Epithelial cell of esophagus (primary cell): ENCODE results near the gene CTBP2.
A peak's percentile ranks its signal among the peaks of the same experiment; 100 is the strongest.

Experiments used
- DNase-seq: peaks from one replicate; pipeline ENCODE4 v3.0.0; 2010; ENCODE audit warnings: low read depth
- H3K4me3 ChIP-seq: 2 replicates; pipeline ENCODE4 v1.5.1; 2011; ENCODE audit warnings: mild to moderate bottlenecking, low read length, control low read depth
- TF ChIP-seq, protein P1 (sequence below): IDR thresholded peaks from 2 replicates; pipeline ENCODE4 v1.5.1; 2011; ENCODE audit warnings: low read depth, mild to moderate bottlenecking, low read length, control low read depth, inconsistent platforms; ENCODE audit not compliant: insufficient read depth; ENCODE audit errors: missing control alignments

CTBP2 gene

DNA sequence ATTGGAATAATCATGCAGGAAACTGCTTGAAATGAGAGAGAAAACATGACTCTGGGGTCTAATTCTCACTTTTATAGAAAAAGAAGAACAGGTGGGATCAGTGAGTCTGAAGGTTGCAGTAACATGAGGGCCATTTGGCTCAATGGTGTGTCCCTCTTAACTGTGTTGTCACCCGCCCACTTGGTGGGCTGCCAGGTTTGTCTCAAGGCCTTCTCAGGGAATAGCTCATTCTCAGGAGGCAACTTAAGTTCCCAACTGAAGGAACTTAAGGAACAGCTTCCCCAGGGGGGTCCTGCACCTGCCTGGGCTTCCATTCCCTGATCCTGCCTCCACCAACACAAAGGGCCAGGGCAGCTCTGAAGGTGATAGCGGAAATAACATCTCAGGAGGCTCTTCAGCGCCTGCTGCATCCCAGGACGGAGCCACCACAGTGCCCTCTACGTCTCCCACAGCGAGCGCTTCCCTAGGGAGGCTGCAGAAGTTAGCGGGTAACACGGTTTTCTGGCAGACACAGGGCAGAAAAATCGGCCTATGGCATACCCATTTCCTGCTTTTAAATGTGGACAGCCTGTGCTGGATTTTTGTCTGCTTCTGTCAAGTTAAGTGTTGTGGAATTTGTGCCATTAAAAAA lies 129.7 kb downstream of the CTBP2 start:
- DNase-seq: no peak
- no peak overlapping the region for H3K4me3 ChIP-seq
- TF ChIP-seq, protein P1, sequence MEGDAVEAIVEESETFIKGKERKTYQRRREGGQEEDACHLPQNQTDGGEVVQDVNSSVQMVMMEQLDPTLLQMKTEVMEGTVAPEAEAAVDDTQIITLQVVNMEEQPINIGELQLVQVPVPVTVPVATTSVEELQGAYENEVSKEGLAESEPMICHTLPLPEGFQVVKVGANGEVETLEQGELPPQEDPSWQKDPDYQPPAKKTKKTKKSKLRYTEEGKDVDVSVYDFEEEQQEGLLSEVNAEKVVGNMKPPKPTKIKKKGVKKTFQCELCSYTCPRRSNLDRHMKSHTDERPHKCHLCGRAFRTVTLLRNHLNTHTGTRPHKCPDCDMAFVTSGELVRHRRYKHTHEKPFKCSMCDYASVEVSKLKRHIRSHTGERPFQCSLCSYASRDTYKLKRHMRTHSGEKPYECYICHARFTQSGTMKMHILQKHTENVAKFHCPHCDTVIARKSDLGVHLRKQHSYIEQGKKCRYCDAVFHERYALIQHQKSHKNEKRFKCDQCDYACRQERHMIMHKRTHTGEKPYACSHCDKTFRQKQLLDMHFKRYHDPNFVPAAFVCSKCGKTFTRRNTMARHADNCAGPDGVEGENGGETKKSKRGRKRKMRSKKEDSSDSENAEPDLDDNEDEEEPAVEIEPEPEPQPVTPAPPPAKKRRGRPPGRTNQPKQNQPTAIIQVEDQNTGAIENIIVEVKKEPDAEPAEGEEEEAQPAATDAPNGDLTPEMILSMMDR: no peak

DNA sequence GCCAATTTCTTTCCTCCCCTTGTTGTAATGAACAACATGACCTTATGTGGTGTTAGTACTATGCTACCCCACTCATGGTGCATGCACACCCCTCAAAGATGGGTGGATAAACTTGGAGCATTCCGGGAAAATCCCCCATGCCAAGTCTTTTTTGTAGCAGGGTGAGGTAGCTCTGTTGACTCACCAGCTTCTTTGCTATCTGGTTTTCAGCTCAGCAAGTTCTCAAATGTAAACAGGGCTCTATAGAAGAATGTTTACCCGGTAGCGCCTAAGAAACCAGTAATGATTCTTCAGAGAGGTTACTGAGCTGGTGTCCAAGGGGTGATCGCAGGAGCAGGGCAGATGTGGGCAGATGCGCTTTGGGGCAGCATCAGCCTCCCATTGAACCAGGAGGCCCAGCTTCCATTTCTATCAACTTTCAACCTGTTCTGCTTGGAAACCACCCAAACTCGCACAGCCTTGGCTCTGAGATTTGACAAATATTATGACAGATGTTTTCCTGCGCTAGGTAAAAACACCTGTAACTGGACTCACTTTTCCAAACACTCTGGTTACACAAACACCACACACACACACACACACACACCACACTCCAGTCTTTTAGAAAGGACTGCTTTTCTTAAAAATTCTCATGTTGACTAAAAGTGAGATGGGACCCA lies 130.7 kb downstream of the CTBP2 start:
- DNase-seq: peak; percentile 59
- H3K4me3 ChIP-seq: no peak overlapping the region
- TF ChIP-seq, protein P1: no peak

DNA sequence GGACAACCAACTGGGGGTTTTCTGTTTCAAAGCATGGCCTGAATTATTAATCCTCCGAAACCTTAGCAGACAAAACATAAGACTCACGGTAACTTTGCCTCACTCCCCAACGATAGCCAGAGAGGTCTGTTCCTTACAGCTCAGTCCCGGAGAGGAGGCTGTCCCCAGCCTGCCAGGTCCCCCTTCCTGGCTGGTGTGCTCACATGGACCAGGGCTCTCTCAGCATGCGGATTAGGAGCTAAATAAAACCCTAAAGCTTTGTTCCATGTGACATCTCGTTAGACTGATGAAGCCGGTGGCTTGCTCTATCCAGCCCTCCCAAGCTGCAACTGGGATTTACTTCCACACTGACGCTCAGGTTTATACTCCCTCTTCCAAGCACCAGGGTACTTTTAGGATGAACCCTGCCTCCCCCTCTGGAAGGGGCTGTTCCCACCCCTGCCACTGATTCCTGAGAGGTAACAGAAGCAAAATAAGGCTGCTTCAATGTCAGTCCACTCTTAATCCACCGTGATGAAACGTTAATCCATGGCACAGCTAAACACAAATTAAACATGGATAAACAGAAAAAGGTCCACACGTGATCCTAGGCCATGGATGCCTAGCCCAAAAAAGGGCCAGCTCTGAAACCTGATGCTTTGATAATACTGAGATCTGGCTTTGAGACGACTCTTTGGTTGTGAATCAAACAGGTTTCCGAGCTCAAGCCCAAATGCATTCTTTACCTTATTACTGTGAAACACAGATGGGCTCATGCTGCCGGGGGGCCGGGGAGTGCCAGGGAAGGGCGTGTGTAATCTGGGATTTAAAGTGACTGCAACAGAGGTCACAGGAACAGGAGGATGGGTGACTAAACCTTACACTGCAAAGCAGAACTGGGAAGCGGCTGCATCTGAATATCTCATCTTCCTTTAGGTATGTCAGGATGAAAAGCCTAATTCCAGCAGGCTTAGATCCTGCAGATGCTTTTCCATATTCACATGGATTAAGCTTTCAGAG lies 132.2 kb downstream of the CTBP2 start:
- H3K4me3 ChIP-seq: no peak overlapping the region
- TF ChIP-seq, protein P1: no peak
- DNase-seq: peak; percentile 58

DNA sequence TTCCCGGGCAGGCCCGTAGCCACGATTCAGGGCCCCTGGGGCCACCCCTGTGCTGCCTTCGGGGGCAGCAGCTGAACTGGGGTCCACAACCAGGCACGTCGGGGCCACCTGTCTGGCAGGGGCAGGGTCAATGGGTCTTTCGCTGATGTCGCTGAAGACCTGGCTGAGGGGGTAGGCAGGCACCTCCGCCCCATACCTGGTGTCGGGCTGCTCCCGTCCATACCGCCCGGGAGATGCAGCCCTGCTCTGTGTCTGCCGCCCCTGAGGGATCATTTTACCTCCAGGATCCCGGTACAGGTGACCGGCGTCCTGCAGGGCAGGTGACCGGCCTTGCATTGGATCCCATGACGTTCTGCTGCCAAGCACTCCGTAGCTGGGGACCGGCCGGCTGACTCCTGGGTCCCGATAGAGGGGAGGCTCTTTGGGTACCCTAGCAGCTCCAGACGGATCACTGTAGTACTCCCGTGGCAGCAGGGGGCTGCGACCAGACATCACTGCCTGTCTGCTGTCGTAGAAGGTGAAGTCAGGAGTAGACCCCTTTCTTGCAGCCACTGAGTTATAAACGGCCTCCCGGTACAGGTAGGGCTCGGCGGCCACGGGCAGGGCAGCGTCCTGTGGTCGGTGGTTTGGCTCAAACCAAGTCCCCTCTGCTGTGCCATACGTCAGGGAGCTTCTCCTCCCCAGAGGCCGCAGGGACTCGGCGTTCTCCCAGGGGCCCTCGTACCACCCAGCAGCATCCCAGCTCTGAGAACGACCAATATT lies 133.2 kb downstream of the CTBP2 start:
- DNase-seq: no peak
- H3K4me3 ChIP-seq: no peak overlapping the region
- TF ChIP-seq, protein P1: no peak

DNA sequence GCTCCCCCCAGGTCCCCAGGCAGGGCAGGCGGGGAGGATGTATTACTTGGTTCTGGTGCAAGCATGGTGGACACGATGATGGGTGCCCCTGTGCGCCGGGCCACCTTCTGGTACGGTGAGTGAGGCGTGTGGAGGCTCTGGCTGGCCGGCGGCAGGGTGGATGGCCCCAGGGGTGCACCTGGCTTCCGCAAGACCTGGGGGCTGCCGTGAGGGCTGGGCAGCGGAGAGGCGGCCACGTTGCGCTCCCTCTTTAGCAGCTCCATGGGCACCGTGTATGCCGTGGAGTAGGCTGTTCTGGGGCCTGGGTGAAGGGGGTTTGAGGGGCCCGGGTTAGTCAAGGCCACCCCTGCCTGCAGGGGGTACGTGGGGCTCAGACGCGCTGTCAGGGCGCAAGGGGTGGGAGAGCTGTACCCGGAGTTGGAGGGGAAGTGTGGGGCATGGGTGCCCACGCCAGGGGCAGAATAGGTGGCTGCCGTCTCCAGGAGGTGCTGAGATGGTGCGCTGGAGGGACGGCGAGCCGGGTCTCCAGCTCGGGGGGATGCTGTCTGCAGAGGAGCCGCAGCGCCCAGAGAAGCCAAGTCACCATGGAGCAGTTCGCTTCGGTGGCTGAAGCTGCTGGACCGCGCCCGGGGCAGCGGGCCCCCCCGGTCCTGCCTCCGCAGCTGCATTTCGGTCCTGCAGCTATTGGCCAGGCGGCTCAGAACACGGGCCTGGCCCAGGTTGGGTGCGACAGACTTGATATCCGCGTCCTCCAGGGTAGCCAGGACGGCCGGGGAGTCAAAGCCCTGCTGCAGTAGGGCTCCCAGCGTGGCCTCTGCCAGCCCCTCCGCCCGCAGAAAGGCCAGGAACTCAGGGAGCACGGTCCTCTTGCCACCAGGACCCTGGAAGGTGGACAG lies 134.1 kb downstream of the CTBP2 start:
- TF ChIP-seq, protein P1: no peak
- H3K4me3 ChIP-seq: no peak overlapping the region
- DNase-seq: no peak

DNA sequence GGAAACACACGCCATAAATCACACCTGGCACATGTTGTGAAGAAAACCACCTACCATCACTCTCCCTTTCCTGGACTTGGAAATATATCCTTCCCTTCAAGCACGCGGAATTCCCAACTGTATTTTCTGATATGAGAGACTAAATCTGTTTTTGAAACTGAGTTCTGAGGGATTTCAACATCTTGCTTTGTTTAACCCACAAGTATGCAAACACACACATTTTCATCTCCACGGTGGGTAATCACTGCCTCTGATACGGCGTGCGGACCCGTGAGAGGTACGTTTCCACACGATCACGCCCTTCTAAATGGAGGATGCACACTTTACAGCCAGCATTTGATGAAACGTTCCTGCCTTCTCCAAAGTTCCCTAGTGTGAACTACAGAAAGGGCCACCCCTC lies 135.0 kb downstream of the CTBP2 start:
- TF ChIP-seq, protein P1: no peak
- H3K4me3 ChIP-seq: no peak overlapping the region
- DNase-seq: no peak
